Epithelial cell of proximal tubule (primary cell): ENCODE measurements around the gene DOCK6. TPM values are rescaled to one million over a fixed set of nuclear protein-coding genes. Genes with fewer than 3 reads are reported as not detected.
A peak's percentile ranks its signal among the peaks of the same experiment; 100 is the strongest.
"Not testable (repeated sequence)": the region's sequence is repeated elsewhere in the genome, so short reads cannot be mapped to it uniquely, and the experiment has no call there.

ENCODE experiments used
- DNase-seq: peaks from one replicate; pipeline ENCODE4 v3.0.0-alpha.2; 2011; ENCODE audit warnings: low read depth
- H3K4me3 ChIP-seq: 2 replicates; pipeline ENCODE4 v1.5.1; 2011; ENCODE audit warnings: low read depth, mild to moderate bottlenecking, low read length
- total RNA-seq: library from RNA; depleted of rRNA; stranded (reverse); fragments of >200 nt; gene quantifications from 2 replicates; pipeline ENCODE4 v1.2.3, GENCODE V29; 2015
- TF ChIP-seq, protein P1 (sequence below): conservative IDR thresholded peaks from 2 replicates; pipeline ENCODE4 v1.5.1; 2012; ENCODE audit warnings: low read depth, mild to moderate bottlenecking, low read length

DOCK6 gene
- total RNA-seq, 1 donor from 2014 or later = 17.2 TPM

DNA sequence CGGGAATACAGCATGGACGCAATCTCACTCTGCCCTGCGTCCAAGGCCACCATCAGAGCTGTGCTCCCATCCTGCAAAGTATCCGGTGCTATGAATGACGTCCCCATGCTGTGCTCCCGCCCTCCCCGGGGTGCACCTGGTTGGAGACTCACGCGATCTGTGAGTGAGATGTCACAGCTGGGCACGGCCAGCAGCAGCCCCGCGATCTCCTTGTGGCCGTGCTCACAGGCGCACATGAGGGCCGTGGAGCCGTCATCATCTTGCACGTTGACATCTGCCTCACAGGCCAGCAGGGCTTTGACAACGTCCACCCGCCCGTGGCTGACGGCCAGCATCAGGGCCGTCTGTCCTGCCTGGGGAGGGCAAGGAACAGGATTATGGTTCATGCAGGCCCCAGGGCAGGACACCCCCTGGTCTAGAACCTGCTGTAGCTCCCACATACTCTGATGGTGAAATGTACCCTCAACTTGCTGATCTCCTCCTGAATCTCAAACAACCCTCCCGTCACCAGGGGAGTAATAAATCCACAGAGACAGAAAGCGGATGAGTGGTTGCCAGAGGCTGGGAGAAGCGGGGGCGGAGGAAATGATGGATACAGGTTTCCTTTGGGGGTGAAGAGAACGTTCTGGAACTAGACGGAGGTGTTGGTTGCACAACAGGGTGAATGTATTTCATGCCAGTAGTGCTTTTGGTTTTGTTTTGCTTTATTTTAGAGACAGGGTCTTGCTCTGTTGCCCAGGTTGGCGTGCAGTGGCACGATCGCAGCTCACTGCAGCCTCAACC, 92.2 kb downstream of the DOCK6 start:
- no peak overlapping the region for H3K4me3 ChIP-seq
- TF ChIP-seq, protein P1, sequence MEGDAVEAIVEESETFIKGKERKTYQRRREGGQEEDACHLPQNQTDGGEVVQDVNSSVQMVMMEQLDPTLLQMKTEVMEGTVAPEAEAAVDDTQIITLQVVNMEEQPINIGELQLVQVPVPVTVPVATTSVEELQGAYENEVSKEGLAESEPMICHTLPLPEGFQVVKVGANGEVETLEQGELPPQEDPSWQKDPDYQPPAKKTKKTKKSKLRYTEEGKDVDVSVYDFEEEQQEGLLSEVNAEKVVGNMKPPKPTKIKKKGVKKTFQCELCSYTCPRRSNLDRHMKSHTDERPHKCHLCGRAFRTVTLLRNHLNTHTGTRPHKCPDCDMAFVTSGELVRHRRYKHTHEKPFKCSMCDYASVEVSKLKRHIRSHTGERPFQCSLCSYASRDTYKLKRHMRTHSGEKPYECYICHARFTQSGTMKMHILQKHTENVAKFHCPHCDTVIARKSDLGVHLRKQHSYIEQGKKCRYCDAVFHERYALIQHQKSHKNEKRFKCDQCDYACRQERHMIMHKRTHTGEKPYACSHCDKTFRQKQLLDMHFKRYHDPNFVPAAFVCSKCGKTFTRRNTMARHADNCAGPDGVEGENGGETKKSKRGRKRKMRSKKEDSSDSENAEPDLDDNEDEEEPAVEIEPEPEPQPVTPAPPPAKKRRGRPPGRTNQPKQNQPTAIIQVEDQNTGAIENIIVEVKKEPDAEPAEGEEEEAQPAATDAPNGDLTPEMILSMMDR = no peak
- no peak for DNase-seq

DNA sequence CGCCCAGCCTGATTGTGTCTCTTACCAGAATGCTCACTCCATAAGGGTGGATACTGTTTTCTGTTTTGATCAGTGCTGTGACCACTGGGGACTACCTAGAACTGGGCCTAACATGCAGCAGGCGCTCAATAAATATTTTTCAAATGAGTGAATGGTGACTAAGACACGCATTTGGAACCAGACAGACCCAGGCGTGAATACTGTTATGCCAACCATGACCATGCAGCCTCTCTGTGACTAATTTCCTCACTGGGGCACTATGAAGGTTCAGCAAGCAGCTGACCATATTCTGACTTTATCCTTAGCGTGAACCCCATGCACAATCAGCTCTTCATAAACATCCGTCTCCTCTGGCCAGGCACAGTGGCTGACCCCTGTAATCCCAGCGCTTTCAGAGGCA, 93.8 kb downstream of the DOCK6 start:
- TF ChIP-seq, protein P1 = no peak
- H3K4me3 ChIP-seq = no peak overlapping the region
- peak; percentile 94 for DNase-seq

DNA sequence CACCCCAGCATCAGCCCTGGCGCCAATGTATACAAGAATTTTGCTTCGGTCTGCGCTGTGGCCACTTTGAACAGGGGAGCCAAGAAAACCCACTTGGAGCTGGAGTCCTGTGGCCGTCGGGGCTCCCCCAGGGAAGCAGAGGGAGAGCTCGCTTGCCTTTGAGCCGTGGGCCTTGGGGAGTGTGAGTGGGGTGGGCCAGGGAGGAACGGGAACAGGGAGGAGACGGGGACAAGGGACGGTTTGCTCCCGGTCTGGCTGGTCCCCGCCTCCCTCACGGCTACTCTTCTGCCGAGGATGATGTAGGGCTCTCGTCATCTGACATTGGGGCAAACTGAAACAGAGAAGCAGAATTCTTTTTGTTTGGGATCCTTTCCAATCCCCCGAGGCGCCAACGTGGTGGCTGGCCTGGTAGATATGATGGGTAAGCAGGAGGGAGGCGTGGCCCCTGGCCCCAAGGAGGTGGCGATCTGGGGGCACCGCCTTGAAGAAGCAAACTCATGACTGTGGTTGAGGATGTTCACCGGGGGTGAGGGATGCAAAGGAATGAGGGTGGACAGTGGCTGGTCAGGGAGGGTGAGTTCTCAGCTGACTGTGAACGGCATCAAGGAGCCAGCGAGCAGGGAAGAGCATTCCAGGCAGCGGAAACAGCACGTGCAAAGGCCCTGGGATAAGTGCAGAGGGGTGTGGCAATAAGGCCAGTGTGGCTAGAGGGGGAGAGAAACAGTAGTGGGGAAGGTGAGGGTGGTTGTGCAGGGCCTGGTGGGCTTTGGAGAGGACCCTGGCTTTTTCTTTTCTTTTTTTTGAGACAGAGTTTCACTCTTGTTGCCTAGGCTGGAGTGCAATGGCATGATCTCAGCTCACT, 95.8 kb downstream of the DOCK6 start:
- no peak overlapping the region for H3K4me3 ChIP-seq
- TF ChIP-seq, protein P1 = no peak
- DNase-seq = no peak

DNA sequence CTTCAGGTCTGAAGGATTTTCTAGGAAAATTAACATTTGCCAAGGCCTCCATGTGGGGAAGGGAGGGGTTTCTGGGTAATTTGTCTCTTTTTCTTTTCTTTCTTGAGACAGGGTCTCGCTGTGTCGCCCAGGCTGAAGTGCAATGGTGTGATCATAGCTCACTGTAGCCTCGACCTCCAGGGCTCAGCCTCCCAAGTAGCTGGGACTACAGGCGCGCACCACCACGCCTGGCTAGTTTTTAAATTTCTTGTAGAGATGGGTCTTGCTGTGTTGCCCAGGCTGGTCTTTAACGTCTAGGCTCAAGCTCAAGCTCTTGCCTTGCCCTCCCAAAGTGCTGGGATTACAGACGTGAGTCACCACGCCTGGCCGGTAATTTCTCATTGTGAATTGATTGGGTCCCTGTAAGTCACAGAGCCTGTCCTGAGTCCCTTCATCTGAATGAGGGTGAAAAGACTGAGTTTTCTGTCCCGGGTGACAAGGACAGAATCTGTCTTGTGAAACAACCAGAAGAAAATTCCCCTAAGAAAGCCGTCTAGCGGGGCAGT, 96.8 kb downstream of the DOCK6 start:
- no peak for DNase-seq
- TF ChIP-seq, protein P1 = no peak
- no peak overlapping the region for H3K4me3 ChIP-seq

DNA sequence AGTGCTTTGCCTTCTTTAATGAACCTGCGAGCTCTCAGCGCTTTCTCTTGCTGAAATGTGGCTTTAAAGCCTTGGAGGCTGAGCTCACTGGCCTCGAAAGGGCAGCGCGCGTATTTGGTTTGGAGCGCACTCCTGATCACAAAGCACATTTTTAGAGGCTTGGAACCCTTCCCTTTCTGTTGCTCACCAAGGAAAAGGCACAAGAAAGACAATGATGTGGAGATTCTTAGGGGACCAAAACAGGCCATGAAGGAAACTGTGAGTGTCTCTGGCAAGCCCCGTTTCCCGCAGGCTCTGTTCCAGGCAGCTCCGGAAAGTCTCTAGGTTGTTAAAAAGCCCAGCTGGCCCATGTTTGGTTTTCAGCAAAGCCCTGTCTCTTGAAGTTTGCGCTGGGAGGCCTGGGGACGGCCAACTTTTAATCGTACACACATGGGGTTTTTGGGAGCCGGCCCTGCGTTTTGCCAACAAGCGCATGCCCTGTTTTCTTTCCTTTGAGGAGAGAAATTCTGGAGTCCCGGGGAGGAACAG, 97.4 kb downstream of the DOCK6 start:
- TF ChIP-seq, protein P1 = no peak
- H3K4me3 ChIP-seq = no peak overlapping the region

DNA sequence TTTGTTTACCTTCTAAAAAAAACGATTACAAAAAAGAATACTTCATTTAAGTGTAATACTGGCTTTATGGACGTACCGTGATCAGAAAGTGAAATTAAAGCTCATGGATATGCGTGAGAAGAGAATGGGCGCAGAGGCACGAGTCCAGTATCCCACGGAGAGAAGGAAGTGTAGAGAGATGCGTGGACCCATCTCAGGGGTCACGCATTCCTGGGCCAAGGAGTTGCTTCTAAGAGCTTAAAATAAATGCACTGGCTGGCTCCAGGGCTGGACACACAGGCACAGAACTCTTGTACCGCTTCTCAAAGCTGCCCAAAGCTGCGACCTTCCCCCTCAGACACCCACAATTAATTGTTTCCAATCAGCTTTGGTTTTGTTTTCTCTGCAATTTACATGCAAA, 98.0 kb downstream of the DOCK6 start:
- no peak overlapping the region for H3K4me3 ChIP-seq
- DNase-seq = no peak
- TF ChIP-seq, protein P1 = no peak

More for the DNA sequence above, 97.4 kb downstream of the DOCK6 start:
- no peak for DNase-seq

DNA sequence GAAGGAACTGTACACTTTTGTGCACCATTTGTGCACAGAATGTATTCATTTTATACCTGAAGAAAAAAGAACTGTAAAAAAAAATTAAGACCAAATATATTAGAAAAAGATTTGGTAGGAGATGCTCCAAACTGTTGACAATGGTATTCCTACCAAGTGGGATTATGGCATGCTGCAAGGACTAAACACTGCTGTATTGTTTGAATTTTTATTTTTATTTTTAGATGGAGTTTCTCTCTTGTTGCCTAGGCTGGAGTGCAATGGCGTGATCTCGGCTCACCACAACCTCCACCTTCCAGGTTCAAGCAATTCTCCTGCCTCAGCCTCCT, 101.9 kb downstream of the DOCK6 start:
- not testable (repeated sequence) for DNase-seq, H3K4me3 ChIP-seq
